ENCODE results near the gene WNT8A. TPM values are rescaled to one million over a fixed set of nuclear protein-coding genes. Genes with fewer than 3 reads are reported as not detected.

The WNT8A gene
- total and polyA plus RNA-seq, 2 of the 4 experiments (the other 2 are of a cell fraction) = not detected

- Histone ChIP-seq H3K9me3 (ENCODE audit: control insufficient read depth, insufficient read depth, low read length) (no peaks in the 10 kb centered on the region), H3K9me1 (ENCODE audit: insufficient read depth, low read length) (no peaks in the 10 kb centered on the region), H3K4me3 (ENCODE audit: insufficient read depth, low read depth, low read length) (no peak overlapping the region), H3K27me3 (ENCODE audit: control insufficient read depth, insufficient read depth, low read length) (no peaks in the 10 kb centered on the region; the same call in 1 of the 2 replicates), H3K56ac (ENCODE audit: extremely low read depth, insufficient read depth, low read length) (no peak overlapping the region), H2BK15ac (ENCODE audit: low read depth, low read length) (no peak overlapping the region), H3K14ac (replicated peaks; ENCODE audit: low read depth, low read length) (no peak overlapping the region), H3K9ac (ENCODE audit: low read depth, low read length) (no peak overlapping the region), H3K4me1 (ENCODE audit: control insufficient read depth, insufficient read depth, low read length) (no peaks in the 10 kb centered on the region), H3K4ac (ENCODE audit: low read depth, low read length) (no peak overlapping the region), H3K4me2 (ENCODE audit: low read depth, low read length) (no peak overlapping the region), H4K91ac (ENCODE audit: insufficient read depth, low read depth, low read length) (no peak overlapping the region), H3K36me3 (ENCODE audit: control insufficient read depth, insufficient read depth, low read length) (no peaks in the 10 kb centered on the region), H4K20me1 (ENCODE audit: insufficient read depth, low read length) (no peaks in the 10 kb centered on the region), H2BK120ac (ENCODE audit: low read depth, low read length) (no peak overlapping the region), H3K79me1 (ENCODE audit: low read depth in 1 of 2, low read length in 2 of 2) (no peaks in the 10 kb centered on the region), H4K5ac (ENCODE audit: low read depth, low read length) (no peak overlapping the region), H2AFZ (replicated peaks; ENCODE audit: low read length, poor library complexity) (no peak overlapping the region), H4K8ac (ENCODE audit: low read depth in 2 of 2, low read length in 2 of 2) (no peak overlapping the region), H3K27ac (ENCODE audit: insufficient read depth, low read length) (no peak overlapping the region), H2BK5ac (ENCODE audit: low read depth, low read length, poor library complexity, severe bottlenecking) (no peak overlapping the region), H2AK5ac (ENCODE audit: low read depth, low read length) (no peak overlapping the region), H3K23ac (ENCODE audit: low read depth, low read length) (no peak overlapping the region), H2BK20ac (ENCODE audit: low read depth, low read length) (no peak overlapping the region), H2AK9ac (replicated peaks; ENCODE audit: low read depth, low read length, poor library complexity) (no peak overlapping the region), H3K18ac (ENCODE audit: low read depth, low read length) (no peak overlapping the region)
- TF ChIP-seq FOS (IDR thresholded peaks at IDR 0.05; ENCODE audit: low read depth, low read length) (no peak), POLR2A (IDR thresholded peaks at IDR 0.05; ENCODE audit: low read depth, low read length) (no peak), RCOR1 (IDR thresholded peaks at IDR 0.05; ENCODE audit: insufficient replicate concordance, low read length) (no peak), RAD21 (IDR thresholded peaks at IDR 0.05; ENCODE audit: low read length) (no peak), ELK1 (IDR thresholded peaks at IDR 0.05; ENCODE audit: borderline replicate concordance, low read depth, low read length) (no peak), BHLHE40 (IDR thresholded peaks at IDR 0.05; ENCODE audit: low read depth, low read length) (no peak), CEBPB (IDR thresholded peaks at IDR 0.05; ENCODE audit: low read depth, low read length) (no peak), USF2 (IDR thresholded peaks at IDR 0.05; ENCODE audit: low read depth, low read length) (no peak), MXI1 (IDR thresholded peaks at IDR 0.05; ENCODE audit: borderline replicate concordance, low read depth, low read length) (no peak)
- WGBS, 2 experiments (ENCODE audit: extremely low coverage in 2 of 2, insufficient read length in 1 of 2) = no CpG with 5 or more reads among the region's 7 CpGs
- no TSS peak for BruUV-seq (replicated peaks)
- dilution Hi-C loops (cut with HindIII; ENCODE audit: low sequenced_read_pairs, unreplicated experiment) = no loop called here
- CTCF ChIA-PET = interaction anchor here (0.6 to 2.1 kb wide), 8 partner anchors 8 to 354 kb away, joined by 3 to 17 read pairs (median 4); no protein-coding TSS in a partner anchor
- no peak for DNase-seq
- POLR2A ChIA-PET (ENCODE audit: unreplicated experiment) = no interaction called here
- in situ Hi-C loops (cut with MboI; ENCODE audit: low sequenced_read_pairs) = loop anchor here (5.0 to 25.0 kb wide), 4 partner anchors 55 to 495 kb away; partner anchors contain the start of gene FAM13B
- ATAC-seq (ENCODE audit: low read depth) = no peak
- intact Hi-C loops (cut with micrococcal nuclease) = loop anchor here (2.0 kb wide), 1 partner anchor 96 kb away; no protein-coding TSS in a partner anchor
Measured at GRCh38 chr5:138132543-138132942, 48.7 kb downstream of the WNT8A start.
